ENCODE data around the gene ADAM17. TPM values are rescaled to one million over a fixed set of nuclear protein-coding genes. Genes with fewer than 3 reads are reported as not detected.

Gene ADAM17
- total and polyA plus RNA-seq, 10 of the 15 experiments (the other 5 are each of a cell fraction or from before 2014, with no cell fraction given): 2.3 to 18.5 (median 13.4) TPM

- TF ChIP-seq REST (IDR thresholded peaks at IDR 0.05; ENCODE audit: low read depth, low read length) (no peak; the same call in 1 of the 2 replicates), ZBED1 (IDR thresholded peaks at IDR 0.05; ENCODE audit: borderline replicate concordance) (no peak; the same call in 1 of the 2 replicates), EZH2 (IDR thresholded peaks at IDR 0.05; ENCODE audit: borderline replicate concordance, control insufficient read depth, low read depth, low read length) (no peak), SKIL (IDR thresholded peaks at IDR 0.05; ENCODE audit: low read depth, poor library complexity, severe bottlenecking) (peak; percentile 17), EGR1 (IDR thresholded peaks at IDR 0.05; ENCODE audit: borderline replicate concordance in 1 of 2, low read depth in 2 of 2, low read length in 2 of 2) (peak; percentile 48 to 78), ZNF274 (IDR thresholded peaks at IDR 0.05; ENCODE audit: insufficient read depth, insufficient read length) (no peak), NRF1 (conservative IDR thresholded peaks at IDR 0.05; ENCODE audit: low read depth, low read length) (peak; percentile 1; the same call in 1 of the 2 replicates), NFYB (IDR thresholded peaks at IDR 0.05; ENCODE audit: insufficient read depth, low read depth, low read length) (no peak), CREB1 (IDR thresholded peaks at IDR 0.05; ENCODE audit: low read depth) (peak; percentile 41; the same call in 1 of the 2 replicates), SMARCA5 (IDR thresholded peaks at IDR 0.05) (peak; percentile 66), STAT3 (IDR thresholded peaks at IDR 0.05; ENCODE audit: low read depth, low read length) (no peak), ZNF24 (IDR thresholded peaks at IDR 0.05) (0 out of 2 replicates have a peak, but pooled peaks have one; percentile 28), CHD1 (IDR thresholded peaks at IDR 0.05; ENCODE audit: low read depth, low read length) (no peak)
Observed at GRCh38 chr2:9555297-9556120, at the start of gene ADAM17 (continued).

All from GM12878 (cell line).